Measurements from ENCODE around the gene KLC3. TPM values are rescaled to one million over a fixed set of nuclear protein-coding genes. Genes with fewer than 3 reads are reported as not detected.

Gene KLC3
- total RNA-seq, 2 donors from 2014 or later = not detected

DNA sequence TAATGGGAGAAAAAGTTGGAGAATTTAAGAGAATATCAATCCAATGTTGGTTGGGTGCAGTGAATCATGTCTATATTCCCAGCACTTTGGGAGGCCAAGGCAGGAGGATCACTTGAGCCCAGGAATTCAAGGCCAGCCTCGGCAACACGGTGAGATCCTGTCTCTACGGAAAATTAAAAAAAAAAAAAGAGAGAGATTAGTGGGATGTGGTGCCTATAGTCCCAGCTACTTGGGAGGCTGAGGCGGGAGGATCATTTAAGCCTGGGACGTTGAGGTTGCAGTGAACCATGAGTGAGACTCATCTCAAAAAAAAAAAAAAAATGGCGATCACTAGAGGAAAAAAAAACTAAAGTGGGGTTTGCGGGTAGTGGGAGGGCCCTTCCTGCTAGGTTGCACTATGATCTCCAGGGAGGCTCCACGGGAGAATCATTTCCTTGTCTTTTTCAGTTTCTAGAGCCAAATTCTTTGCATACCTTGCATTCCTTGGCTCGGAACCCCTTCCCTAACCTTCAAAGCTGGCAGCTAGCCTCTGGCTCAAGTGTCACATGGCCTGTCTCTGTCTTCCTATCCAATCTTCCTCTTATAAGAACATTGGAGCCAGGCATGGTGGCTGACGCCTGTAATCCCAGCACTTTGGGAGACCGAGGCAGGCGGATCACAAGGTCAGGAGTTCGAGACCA is 35.6 kb downstream of the KLC3 start:
- DNase-seq (ENCODE audit: low spot score) (no peak), ATAC-seq (ENCODE audit: insufficient number of reproducible peaks, low FRiP score, low read depth) (no peak)
- Histone ChIP-seq H3K4me1 (ENCODE audit: control insufficient read depth in 1 of 2, low read depth in 2 of 2) (peaks cover 0 to 6% of the 10 kb centered on the region in 2 donors), H3K27me3 (replicated peaks; ENCODE audit: insufficient read depth) (no peaks in the 10 kb centered on the region), H3K4me3 (no peak overlapping the region), H3K9me3 (no peaks in the 10 kb centered on the region), H3K27ac (no peak overlapping the region), H3K36me3 (no peaks in the 10 kb centered on the region)
- TF ChIP-seq, protein P1, sequence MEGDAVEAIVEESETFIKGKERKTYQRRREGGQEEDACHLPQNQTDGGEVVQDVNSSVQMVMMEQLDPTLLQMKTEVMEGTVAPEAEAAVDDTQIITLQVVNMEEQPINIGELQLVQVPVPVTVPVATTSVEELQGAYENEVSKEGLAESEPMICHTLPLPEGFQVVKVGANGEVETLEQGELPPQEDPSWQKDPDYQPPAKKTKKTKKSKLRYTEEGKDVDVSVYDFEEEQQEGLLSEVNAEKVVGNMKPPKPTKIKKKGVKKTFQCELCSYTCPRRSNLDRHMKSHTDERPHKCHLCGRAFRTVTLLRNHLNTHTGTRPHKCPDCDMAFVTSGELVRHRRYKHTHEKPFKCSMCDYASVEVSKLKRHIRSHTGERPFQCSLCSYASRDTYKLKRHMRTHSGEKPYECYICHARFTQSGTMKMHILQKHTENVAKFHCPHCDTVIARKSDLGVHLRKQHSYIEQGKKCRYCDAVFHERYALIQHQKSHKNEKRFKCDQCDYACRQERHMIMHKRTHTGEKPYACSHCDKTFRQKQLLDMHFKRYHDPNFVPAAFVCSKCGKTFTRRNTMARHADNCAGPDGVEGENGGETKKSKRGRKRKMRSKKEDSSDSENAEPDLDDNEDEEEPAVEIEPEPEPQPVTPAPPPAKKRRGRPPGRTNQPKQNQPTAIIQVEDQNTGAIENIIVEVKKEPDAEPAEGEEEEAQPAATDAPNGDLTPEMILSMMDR (IDR thresholded peaks at IDR 0.05) = no peak

DNA sequence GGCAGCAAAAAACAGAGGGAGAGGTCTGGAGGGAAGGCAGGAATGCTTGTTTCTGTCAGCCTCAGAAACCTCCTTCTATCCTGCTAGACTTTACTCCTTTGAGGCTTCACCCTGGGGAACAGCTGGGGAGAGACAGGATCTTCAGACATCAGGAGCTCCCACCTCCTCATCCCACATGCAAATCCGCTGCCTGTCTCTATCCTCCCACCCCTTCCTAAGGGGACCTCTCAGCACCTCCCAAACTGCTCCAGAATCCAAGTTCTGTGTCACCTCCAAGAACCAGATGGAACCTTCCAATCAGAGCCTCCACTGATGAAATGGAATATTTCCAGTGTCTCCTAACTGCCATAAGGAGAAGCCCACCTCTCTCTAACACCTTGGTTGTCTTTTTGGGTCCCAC is 39.6 kb downstream of the KLC3 start:
- TF ChIP-seq, protein P1 (IDR thresholded peaks at IDR 0.05) = no peak
- H3K9me3 ChIP-seq = no peaks in the 10 kb centered on the region
- no peaks in the 10 kb centered on the region for H3K27me3 ChIP-seq (replicated peaks; ENCODE audit: insufficient read depth)
- H3K4me1 ChIP-seq (ENCODE audit: control insufficient read depth in 1 of 2, low read depth in 2 of 2) = peaks cover 0 to 6% of the 10 kb centered on the region in 2 donors
- H3K27ac ChIP-seq = no peak overlapping the region
- DNase-seq (ENCODE audit: low spot score) (no peak), ATAC-seq (ENCODE audit: insufficient number of reproducible peaks, low FRiP score, low read depth) (no peak)
- H3K4me3 ChIP-seq = no peak overlapping the region
- peaks cover 3% of the 10 kb centered on the region for H3K36me3 ChIP-seq

DNA sequence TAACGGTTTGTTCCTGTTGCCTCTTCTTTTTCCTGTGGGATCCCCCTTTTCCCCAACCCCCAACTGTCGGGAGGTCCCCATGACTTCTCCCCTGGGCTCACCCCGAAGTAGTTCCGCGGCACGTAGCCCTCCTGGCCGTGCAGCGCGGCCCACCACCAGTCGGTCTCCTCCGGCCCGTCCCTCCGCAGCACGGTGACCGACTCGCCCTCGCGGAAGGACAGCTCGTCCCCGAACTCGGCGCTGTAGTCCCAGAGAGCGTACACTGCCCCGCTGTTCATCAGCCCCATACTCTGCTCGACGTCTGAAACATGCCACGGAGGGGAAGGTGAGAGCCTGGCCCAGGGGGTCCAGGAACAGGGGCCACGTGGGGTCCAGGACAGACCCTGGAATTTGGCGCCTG is 41.9 kb downstream of the KLC3 start:
- Histone ChIP-seq H3K27me3 (replicated peaks; ENCODE audit: insufficient read depth) (no peaks in the 10 kb centered on the region), H3K9me3 (no peaks in the 10 kb centered on the region), H3K27ac (no peak overlapping the region), H3K4me3 (no peak overlapping the region), H3K4me1 (ENCODE audit: control insufficient read depth in 1 of 2, low read depth in 2 of 2) (peaks cover 5 to 10% of the 10 kb centered on the region in 2 donors), H3K36me3 (peaks cover 3% of the 10 kb centered on the region)
- ATAC-seq (ENCODE audit: insufficient number of reproducible peaks, low FRiP score, low read depth) = no peak
- DNase-seq (ENCODE audit: low spot score) = no peak
- TF ChIP-seq, protein P1 (IDR thresholded peaks at IDR 0.05) = no peak

DNA sequence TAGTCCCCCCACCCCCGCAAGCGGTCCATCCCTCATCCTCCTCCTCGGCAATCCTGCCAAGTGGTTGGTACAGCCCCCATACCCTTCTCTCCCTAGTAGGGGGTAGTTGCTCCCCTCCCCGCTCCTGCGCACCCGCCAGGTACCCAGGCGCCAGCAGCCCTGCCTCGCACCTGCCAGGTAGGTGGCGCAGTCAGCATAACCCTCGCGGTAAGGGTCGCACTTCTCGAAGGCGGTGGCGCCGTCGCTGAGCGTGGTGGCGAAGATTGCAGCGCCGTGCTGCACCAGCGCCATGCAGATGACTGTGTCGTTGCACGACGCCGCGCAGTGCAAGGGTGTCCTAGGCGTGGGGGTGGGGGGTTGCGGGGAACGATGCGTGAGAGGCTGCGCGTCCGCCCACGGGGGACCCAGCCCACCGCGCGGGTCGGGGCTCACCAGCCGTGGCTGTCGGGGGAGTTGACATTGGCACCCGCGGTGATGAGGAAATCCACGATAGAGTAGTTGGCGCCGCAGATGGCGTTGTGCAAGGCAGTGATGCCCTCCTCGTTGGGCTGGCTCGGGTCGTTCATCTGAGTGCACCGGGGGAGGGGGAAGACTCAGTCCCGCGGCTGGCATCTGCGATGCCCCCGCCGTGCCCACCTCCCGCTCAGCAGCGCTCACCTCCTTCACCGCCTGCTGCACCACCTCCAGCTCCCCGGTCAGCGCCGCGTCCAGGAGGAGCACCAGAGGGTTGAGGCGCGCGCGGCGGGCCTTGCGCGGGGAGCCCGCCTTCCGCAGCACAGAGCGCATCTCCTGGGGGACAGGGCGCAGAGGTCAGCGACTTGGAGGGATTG is 45.1 kb downstream of the KLC3 start:
- H3K4me3 ChIP-seq = no peak overlapping the region
- DNase-seq (ENCODE audit: low spot score) = no peak
- H3K4me1 ChIP-seq (ENCODE audit: control insufficient read depth in 1 of 2, low read depth in 2 of 2) = peaks cover 5 to 10% of the 10 kb centered on the region in 2 donors
- no peaks in the 10 kb centered on the region for H3K9me3 ChIP-seq
- peaks cover 5% of the 10 kb centered on the region for H3K36me3 ChIP-seq
- H3K27me3 ChIP-seq (replicated peaks; ENCODE audit: insufficient read depth) = no peaks in the 10 kb centered on the region
- TF ChIP-seq, protein P1 (IDR thresholded peaks at IDR 0.05) = no peak
- ATAC-seq (ENCODE audit: insufficient number of reproducible peaks, low FRiP score, low read depth) = no peak
- H3K27ac ChIP-seq = no peak overlapping the region

DNA sequence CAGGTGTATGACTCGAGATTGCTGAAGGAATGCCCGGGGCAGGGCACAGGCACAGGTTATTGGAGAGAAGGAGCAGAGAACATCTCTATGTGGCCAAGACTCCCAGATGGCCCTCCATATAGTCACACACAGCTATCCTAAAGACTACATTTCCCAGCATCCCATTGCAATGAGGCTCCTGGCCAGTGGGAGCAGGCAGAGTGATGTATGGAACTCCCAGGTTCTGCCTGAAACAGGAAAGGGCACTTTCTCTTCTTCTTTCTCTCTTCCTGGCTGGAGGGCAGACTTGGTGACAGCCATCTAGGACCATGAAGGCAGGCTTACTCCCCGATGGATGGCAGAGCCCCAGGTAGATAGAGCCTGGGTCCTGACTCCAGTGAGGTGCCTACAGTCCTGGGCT is 50.8 kb downstream of the KLC3 start:
- no peaks in the 10 kb centered on the region for H3K9me3 ChIP-seq
- DNase-seq (ENCODE audit: low spot score) (no peak), ATAC-seq (ENCODE audit: insufficient number of reproducible peaks, low FRiP score, low read depth) (no peak)
- peaks cover 18% of the 10 kb centered on the region for H3K36me3 ChIP-seq
- H3K27me3 ChIP-seq (replicated peaks; ENCODE audit: insufficient read depth) = no peaks in the 10 kb centered on the region
- H3K27ac ChIP-seq = no peak overlapping the region
- no peaks in the 10 kb centered on the region for H3K4me1 ChIP-seq (ENCODE audit: control insufficient read depth in 1 of 2, low read depth in 2 of 2)
- TF ChIP-seq, protein P1 (IDR thresholded peaks at IDR 0.05) = no peak
- H3K4me3 ChIP-seq = no peak overlapping the region
